ENCODE results near the gene LTK.

DNA sequence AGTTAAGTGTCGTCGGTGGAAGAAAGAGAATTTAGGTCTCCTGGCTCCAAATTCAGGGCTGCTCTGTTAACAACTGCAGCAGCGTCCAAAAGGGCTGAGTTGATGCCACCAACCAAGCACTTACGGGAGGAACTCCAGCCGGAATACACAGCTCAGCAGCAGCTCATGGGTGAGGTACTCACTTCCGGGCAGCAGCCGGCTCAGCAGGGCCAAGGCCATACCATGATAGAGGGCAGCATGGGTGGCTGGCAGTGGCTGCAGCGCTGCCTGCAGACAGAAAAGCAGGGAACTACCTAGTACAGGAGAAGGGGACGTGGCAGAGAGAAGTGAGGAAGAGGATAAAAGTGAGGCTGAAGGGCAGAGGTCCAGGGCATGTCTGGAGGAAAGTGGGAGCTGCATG lies 8.0 kb upstream of the LTK start:
- TF ChIP-seq CTCF (conservative IDR thresholded peaks at IDR 0.05; ENCODE audit: low read depth, low read length) (no peak), EZH2 (IDR thresholded peaks at IDR 0.05; ENCODE audit: borderline replicate concordance, low read depth, low read length, poor library complexity, severe bottlenecking) (no peak)
